H1 (cell line): ENCODE results near the gene LRBA. TPM values are rescaled to one million over a fixed set of nuclear protein-coding genes. Genes with fewer than 3 reads are reported as not detected.

ENCODE experiments used
- BRCA1 ChIP-seq: IDR thresholded peaks from 2 replicates; pipeline ENCODE4 v1.6.1; 2012; ENCODE audit warnings: low read depth, low read length, improper control_type of control experiment
- KDM1A ChIP-seq: fragments of 200-600, 300-600 bp; sonication (generic); IDR thresholded peaks from 2 replicates; pipeline ENCODE4 v1.7.1; 2016; ENCODE audit warnings: mild to moderate bottlenecking, low read length, borderline replicate concordance
- KDM4A ChIP-seq: IDR thresholded peaks from one replicate; pipeline ENCODE4 v1.7.1; 2012; ENCODE audit warnings: low read depth, mild to moderate bottlenecking, moderate library complexity, low read length, inconsistent platforms; ENCODE audit not compliant: severe bottlenecking
- polyA plus RNA-seq, 7 experiments: library from polyadenylated mRNA; depleted of rRNA in 3 of 7; stranded (reverse) in 5 of 7; unstranded in 2 of 7; fragments of >200 nt in 5 of 7; fragments of 200-250 nt in 2 of 7; gene quantifications; 1 replicate in 5 of 7; 2 replicates in 1 of 7; 4 replicates in 1 of 7; pipeline versions ENCODE4 v1.2.1 to v1.2.3, GENCODE V29; 2011 to 2013; ENCODE audit warnings: missing spikeins in 2 of 7, mixed read lengths in 2 of 7
- total RNA-seq: library from RNA; stranded (reverse); fragmentation: NEBNext Ultra II Directional; extraction: Animal tissue kit (Norgen Biotek cat#: 25700); gene quantifications from 2 replicates; pipeline ENCODE4 v1.2.1, GENCODE V29; 2021

The LRBA gene
- total and polyA plus RNA-seq, 2 of the 8 experiments (the other 6 are each of a cell fraction or from before 2014, with no cell fraction given): 54.6 to 83.2 TPM

GRCh38 chr4:150683775-150684350, 331.2 kb downstream of the LRBA start (continued):
- TF ChIP-seq BRCA1 (no peak), KDM4A (no peak), KDM1A (no peak)
- TF ChIP-seq, all 59 proteins: peak for 0
